ENCODE results near the gene SUSD4. TPM values are rescaled to one million over a fixed set of nuclear protein-coding genes. Genes with fewer than 3 reads are reported as not detected.

SUSD4 gene
- total and polyA plus RNA-seq, 10 of the 15 experiments (the other 5 are each of a cell fraction or from before 2014, with no cell fraction given): 0.13 to 1.1 (median 0.26) TPM; not detected in 3

GRCh38 chr1:223323491-223324484 is 40.2 kb downstream of the SUSD4 start:
- in situ Hi-C loops (cut with MboI): no loop called here
- no peaks in the 10 kb centered on the region for H3K79me2 ChIP-seq (ENCODE audit: control insufficient read depth, insufficient read depth, low read length)
- 0% methylated on average over 2 of the region's 2 CpGs for WGBS (ENCODE audit: insufficient coverage, insufficient replicate concordance, low lambda C conversion rate, missing lambda C conversion rate)
- no peak for DNase-seq (ENCODE audit: low read depth, low spot score)
- ChIA-PET RAD21 (ENCODE audit: unreplicated experiment) (interaction anchor here (1.0 kb wide), 1 partner anchor 190 kb away, joined by 3 read pairs; no protein-coding TSS in a partner anchor), CTCF (interaction anchor here (1.3 kb wide), 1 partner anchor 187 kb away, joined by 4 read pairs; no protein-coding TSS in a partner anchor), SMC1A (ENCODE audit: uncharacterized antibody, unreplicated experiment) (no interaction called here), POLR2A (interaction anchor here (0.6 kb wide), 1 partner anchor 354 kb away, joined by 4 read pairs; no protein-coding TSS in a partner anchor)
- no peak overlapping the region for H3K27ac ChIP-seq (ENCODE audit: control insufficient read depth, insufficient read depth)
- no peak overlapping the region for H3K4me3 ChIP-seq
- FAIRE-seq: no peak
- TF ChIP-seq CEBPZ (IDR thresholded peaks at IDR 0.05; ENCODE audit: low read depth, low read length) (no peak), NRF1 (conservative IDR thresholded peaks at IDR 0.05; ENCODE audit: low read depth, low read length) (no peak), DPF2 (IDR thresholded peaks at IDR 0.05) (no peak), SIX5 (IDR thresholded peaks at IDR 0.05; ENCODE audit: low read depth, low read length, severe bottlenecking) (no peak), ASH2L (IDR thresholded peaks at IDR 0.05; ENCODE audit: borderline replicate concordance, low read depth) (no peak), RAD51 (IDR thresholded peaks at IDR 0.05) (no peak), BMI1 (IDR thresholded peaks at IDR 0.05; ENCODE audit: borderline replicate concordance) (no peak), SMAD1 (IDR thresholded peaks at IDR 0.05; ENCODE audit: low read depth, partially characterized antibody) (no peak), SP1 (IDR thresholded peaks at IDR 0.05; ENCODE audit: low read depth, low read length) (no peak), WRNIP1 (IDR thresholded peaks at IDR 0.05; ENCODE audit: borderline replicate concordance, low read depth, low read length) (no peak), YY1 (IDR thresholded peaks at IDR 0.05; ENCODE audit: low read depth, low read length) (no peak), NFXL1 (IDR thresholded peaks at IDR 0.05; ENCODE audit: borderline replicate concordance) (no peak), RBBP5 (conservative IDR thresholded peaks at IDR 0.05) (no peak)
- ATAC-seq: no peak
- intact Hi-C loops (cut with micrococcal nuclease; ENCODE audit: unreplicated experiment): no loop called here
- H2AFZ ChIP-seq (ENCODE audit: control insufficient read depth, low read depth, low read length): no peak overlapping the region
- no peaks in the 10 kb centered on the region for H3K36me3 ChIP-seq (ENCODE audit: control insufficient read depth in 2 of 2, insufficient read depth in 2 of 2, low read length in 1 of 2)
- no peaks in the 10 kb centered on the region for H3K9me3 ChIP-seq (replicated peaks; ENCODE audit: control insufficient read depth, insufficient read depth, low read length)
- no TSS peak for BruUV-seq (replicated peaks)
- 0 out of 4 replicates have a peak, but pooled peaks cover 0 to 2% of the 10 kb centered on the region in 2 experiments for H3K27me3 ChIP-seq (replicated peaks in 1 of 2; ENCODE audit: control insufficient read depth in 2 of 2, insufficient read depth in 2 of 2, low read length in 1 of 2)
- no peaks in the 10 kb centered on the region for H3K4me1 ChIP-seq (ENCODE audit: control insufficient read depth, insufficient read depth, low read length)
- H4K20me1 ChIP-seq (ENCODE audit: control insufficient read depth, insufficient read depth): no peaks in the 10 kb centered on the region
- H3K4me2 ChIP-seq (ENCODE audit: control insufficient read depth, insufficient read depth): no peak overlapping the region
- no peak overlapping the region for H3K9ac ChIP-seq (ENCODE audit: control insufficient read depth, insufficient read depth, low read length)

All from GM12878 (cell line).